Stimulated activated CD4-positive, alpha-beta T cell treated with anti-CD3 and anti-CD28 coated beads, Interleukin-4, amount 100 ng/mL, for 1 hour (primary cell): ENCODE measurements around the gene SNRPD3.
A peak's percentile ranks its signal among the peaks of the same experiment; 100 is the strongest.
"Not testable (repeated sequence)": the region's sequence is repeated elsewhere in the genome, so short reads cannot be mapped to it uniquely, and the experiment has no call there.

ENCODE experiments used
- DNase-seq: peaks from one replicate; pipeline ENCODE4 v3.0.0-alpha.2; 2020

Gene SNRPD3

DNA sequence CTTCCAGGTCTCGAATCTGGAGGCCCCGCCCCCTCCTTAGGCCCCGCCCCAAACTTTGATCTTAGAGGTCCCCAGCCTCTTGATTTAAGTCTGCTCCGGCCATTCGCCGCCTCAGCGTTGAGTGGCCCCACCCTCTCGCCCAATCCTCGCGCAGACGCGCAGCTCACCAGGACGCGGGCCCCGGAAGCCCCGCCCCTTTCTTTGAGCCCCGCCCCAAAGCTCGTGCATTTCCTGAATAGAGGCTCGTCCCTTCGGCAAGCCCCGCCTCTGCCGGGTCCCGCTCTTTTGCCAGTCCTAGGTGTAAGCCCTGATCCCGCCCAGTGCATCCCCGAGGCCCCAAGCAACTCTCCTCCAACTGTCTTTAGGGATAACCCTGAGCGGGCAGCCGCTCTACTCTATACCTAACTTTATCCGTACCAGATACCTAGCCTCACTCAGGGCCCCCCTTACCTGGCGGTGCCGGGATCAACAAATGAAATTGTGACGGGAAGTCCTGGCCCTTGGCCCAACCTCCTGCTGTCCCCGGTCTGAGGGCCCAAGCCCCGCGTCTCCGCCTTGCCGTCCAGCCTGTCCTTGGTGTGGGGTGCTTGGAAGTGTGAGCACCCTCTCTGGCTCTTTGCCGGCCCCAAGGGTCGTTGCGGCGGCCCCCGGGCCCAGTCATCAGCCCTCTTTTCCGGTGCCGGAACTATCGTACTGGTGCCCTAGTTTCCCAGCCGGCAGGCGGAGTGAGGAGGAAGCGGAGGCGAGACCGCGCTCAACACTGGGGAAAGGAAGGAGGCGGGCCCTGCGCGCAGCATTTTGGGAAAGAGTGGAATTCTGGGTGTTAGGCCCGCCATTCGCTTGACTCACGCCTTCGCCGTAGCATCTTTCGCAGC lies at the start of gene SNRPD3:
SNRPD3 (plus strand) TSS at position 835 of the 875 bp plus-strand sequence. CDS start 1,676 bp downstream, outside the sequence.
- DNase-seq = peak; percentile 100

DNA sequence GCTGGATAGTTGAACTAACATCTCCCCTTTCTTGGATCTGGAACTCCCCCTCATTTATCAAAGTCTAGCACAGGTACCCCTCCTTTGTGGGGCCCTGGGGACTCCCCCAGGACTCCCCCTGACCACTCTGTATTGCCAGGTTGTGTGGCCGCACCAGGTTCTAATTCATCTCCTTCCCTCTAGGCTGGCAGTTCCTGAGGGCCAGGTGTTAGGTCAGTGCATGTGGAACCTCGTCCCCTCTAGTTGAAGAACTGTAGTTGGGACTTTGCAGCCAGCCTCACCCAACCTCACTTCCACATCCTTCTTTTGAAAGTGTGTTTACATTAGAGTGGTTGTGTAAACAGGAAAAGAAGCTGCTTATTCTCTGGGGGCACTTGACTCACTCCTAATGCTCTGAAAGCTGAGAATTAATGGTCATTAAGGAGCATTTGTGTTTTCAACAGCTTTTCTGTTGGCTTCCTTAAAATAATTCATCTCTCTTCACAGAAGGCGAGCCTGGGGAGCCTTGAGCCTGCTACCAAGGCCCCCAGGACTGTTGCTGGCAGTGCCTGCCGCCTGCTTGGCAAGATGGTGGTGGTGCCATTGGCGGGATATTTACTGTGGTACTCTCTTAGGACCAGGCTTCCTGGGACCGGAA lies 48.9 kb upstream of the SNRPD3 start:
- no peak for DNase-seq

DNA sequence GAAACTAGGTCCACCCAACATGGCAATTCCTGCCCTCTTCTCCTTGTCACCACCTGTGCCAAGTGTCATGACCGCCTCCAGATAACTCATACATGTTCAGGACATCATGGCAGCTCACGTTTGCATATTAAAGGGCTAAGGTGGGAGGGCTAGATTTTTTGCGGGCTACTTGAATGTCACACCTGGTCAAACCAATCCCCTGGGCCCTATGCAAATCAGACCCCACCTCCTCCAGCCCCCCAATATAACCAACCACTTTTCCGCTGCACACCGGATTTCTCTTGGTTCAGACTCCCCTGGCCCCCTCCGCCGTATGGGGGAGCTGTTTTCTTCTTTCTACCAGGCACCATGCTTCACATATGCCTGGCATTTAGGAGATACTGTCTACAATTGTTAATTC lies 48.1 kb upstream of the SNRPD3 start:
- no peak for DNase-seq

DNA sequence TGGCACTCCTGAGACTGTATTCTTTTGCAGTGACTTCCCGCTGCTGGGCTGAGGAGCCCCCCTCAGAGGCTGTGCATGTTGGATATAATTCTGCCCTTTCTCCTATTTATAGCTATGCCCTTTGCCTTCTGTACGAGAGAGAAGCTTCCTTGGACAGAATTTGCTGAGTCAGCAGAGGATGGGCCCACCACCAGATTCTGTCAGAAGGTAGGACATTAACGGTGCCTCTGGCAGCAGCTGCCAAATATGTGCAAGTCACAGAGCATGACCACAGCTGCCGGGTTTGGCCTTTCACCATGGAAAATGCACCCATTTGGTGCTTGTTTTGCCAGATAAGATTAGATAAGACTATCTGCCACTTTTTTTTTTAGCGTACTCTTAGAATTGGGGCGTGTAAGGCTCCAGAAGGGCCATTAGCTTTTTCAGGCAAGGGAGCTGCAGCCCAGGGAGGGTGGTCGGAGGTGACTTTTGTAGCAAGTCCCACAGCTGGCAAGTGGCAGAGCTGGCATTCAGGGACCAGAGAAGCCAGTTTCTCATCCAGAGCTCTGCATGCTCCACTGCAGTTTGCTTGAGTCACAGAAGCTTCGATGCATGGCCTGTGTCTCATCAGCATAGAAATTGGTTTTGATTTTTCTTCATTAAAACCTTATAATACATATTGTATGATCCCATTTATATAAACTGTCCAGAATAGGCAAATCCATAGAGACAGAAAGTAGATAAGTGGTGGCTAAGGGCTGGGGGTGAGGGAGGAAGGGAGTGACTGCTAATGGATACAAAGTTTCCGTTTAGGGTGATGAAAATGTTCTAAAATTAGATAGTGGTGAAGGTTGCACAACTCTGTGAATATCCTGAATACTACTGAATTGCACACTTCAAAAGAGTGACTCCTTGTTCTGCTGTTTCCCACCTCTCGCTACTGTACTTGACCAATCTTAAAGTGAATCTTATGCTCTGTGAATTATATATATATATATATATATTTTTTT lies 44.9 kb upstream of the SNRPD3 start:
- no peak for DNase-seq

DNA sequence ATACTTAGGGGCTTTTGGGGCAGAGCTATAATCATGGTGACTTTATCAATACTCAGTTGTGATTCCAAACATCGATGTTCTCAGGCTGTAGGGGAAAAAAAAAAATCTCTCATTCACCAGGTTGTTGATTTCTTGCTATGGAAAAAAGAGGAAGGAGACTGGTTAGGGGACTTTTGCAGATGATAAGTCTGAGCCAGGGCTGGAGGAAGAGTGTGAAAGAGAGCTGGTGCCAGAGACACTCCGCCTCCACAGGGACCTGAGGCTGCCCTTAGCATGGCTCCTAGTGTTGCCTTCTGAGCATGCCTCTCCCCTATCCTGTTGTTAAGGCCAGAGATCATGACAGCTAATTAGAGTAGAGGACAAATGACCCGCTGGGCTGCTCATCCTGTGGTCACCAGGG lies 43.8 kb upstream of the SNRPD3 start:
- no peak for DNase-seq

DNA sequence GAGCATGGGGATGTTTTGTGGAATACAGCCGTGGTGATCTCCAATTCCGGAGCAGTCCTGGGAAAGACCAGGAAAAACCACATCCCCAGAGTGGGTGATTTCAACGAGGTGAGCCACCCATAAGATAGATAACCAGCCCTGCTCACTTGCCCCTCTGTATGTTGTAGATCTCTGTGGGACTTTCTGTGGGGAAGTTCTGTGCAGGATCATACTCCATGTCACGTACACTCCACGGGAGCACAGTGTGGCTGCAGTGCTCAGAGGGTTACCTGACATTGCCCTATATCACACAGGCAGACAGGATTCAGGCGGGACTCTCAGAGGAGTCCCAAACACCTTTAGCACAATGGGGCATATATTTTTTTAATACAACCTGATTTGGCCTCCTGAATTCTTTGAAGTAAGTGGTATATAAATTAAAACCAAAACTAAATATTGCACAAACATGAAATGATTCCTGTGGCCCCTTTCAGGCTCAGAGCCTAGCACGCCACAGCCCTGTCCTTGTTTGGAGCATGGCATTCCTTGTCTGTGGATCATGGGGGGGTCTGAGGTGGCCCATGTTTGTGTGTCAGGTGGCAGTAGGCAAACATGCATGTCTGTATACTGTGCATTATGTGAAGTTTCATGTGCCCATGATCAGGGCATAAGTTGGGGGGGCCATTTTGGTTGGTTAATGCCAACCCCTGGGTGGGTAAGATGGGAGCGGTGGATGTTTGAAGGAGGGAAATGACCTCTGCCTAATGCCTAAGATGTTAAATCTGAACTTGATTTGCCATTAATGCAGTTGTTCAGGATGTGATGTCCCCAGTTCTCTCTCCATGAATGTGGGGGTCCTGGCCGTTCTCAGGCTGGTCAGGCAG lies 42.2 kb upstream of the SNRPD3 start:
- no peak for DNase-seq

DNA sequence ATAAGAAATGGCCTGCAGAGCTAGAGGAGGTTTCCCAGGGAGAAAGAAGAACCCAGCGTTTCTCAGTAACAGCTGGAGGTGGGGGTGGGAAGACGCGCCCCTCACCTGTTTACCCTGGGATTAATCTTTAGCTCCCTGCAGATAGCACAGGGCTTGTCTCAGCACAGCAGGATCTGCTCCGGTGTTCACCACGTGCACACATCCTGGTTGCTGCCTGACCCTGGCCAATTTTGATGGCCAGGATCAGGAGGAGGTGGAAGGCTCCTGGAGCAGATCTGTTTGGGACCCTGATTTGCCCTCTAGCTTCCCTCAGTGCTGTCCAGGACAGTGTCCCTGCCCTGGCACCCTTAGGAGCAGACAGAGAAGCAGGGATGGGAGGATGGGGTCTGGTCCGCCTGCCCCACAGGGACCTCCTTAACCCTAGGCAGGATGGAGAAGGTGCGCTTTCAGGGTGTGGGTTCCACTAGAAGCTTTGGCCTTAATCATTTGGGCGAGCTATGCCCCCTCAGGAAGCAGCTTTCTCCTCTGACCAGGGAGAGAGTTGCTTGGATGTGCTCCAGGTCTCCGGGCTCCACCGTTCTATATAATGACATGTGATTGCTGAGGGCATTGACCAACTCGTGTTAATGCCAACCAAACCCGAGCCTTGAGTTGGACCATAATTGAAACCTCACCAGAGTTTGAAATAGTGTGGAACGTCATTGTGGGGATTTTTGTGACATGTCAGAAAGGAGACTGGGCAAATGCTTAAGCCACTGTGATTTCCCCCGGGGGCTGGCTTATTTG lies 41.4 kb upstream of the SNRPD3 start:
- no peak for DNase-seq

DNA sequence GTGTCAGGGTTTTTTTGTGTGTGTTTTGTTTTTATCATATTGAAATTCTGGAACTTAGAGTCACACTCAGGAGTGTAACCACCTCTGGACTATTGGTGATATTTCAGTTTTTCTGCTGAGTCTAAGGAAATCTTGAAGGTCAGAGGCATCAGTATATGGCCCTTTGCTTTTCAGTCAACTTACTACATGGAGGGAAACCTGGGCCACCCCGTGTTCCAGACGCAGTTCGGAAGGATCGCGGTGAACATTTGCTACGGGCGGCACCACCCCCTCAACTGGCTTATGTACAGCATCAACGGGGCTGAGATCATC lies 40.8 kb upstream of the SNRPD3 start:
- DNase-seq = no peak

DNA sequence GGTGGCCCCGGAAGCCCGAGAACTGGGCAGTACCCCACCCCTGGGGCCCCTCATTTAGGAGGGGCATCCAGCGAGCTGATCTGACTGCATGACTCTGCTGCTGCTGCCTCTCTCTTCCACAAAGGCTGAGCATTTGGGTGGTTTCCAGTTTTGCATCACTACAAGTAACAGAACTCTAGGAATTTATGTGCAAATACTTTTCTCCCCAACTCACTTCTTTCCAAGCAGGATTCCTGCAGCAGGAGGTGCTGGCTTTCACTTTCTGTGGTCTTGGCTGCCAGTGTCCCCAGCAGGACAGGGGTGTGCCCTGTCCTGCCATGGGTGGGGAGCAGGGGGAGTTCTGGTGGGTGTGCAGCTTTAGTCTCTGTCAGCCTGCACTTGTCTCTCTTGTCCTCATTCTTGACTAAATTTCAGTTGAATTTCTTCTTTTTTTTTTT lies 39.5 kb upstream of the SNRPD3 start:
- no peak for DNase-seq

DNA sequence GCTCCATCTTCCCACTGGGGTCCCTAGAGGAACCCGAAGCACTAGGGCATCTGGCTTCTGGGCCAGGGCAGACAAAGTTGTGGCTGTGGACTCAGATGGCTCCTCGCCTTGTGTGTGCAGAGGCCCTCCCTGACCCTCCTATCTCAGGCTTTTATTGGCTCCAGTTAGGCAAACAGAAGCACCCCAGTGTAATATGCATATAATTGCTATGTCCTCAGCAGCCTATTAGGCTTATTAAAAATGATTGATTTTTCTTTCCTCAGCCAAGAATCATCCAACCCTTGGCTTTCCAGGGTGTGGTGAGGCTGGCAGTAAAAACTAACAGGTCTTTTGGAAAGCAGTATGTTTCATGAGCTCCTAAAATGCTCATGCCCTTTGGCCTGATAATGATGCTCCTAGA lies 38.4 kb upstream of the SNRPD3 start:
- no peak for DNase-seq

DNA sequence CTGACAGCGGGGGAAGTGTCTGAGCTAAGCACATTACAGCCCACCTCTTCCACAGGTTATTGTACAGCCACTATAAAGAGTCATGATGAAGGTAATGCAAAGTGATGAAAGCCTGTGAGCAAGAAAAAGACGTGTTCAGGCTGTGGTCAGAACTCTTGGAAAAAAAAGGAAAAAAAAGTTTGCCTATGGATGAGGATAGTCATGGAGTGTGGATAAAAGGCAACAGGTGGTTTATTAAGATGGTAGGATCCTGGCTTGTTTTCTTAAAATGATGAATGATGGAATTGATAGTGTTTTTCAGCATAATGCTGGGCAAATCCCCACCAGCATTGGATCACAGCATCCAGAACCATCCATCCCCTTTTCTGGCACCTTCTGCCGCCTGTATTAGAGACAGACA lies 37.6 kb upstream of the SNRPD3 start:
- DNase-seq = no peak

DNA sequence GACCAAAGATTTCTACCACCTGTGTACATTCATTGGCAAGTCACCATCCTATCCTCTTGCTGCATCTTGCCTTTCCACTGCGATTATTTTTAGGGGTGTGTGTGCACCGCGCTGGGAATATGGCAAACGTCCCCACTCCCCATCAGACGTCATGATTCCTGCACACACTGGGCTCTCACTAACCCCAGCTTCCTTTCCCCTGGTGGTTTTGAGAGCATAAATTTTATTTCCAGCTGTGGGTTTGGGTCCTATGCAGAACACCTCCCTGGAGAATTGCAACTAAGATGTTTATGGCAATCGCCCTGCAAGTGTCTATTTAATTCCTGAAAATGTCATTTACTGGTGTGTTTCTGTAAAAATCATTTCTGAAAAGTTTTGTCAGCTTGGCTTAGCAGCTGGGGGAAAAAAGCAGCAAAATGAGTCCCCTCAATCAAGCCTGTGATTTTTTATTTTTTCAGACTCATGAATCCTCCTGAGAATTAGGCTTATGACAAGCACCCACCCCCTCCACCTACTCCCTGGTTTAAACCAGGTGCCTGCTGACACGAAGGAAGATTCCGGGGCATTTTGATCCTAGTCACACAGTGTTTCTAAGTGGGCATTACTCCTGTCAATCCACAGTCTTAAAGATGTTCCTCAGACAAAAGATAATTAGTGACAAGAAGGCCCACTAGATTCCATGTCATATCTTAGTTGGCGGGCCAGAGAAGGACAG lies 36.9 kb upstream of the SNRPD3 start:
- no peak for DNase-seq

DNA sequence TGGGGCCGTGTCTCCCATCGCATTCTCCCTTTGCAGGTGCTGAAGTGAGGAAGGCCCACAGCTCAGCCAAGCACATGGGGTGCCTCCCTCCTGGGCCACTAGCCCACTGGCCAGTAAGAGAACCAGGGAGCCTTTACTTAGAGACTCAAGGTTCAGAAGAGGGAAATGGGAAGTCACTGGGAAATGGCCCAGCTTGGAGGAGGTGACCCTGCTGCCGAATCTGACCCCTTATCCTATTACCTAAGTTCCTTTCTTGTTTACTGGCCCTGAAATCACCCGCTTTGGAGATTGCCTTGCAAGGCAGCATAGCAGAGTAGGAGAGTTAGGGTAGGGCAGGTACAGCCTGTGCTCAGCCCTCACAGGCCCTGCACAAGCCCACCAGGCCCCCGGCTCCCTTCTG lies 36.3 kb upstream of the SNRPD3 start:
- no peak for DNase-seq

DNA sequence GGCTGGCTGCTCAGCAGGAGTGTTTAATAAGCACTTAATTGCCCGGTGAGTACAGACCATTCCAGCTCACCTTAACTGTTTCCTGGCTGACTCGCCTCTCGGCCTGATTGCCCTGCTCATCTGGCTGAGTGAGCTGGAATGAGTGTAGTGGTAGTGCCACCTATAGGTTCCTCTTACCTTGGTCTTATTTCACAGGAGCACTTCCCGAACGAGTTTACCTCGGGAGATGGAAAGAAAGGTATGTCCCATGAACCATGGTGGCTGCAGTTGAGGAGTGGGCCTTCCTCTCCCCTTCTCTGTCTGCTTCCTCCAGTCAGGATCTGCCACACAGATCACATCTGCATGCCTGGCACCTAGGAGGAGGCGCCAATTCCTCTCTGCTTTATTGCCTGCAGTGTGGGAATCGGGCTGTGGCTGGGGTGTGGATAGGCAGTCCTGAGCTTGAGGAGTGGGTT lies 34.0 kb upstream of the SNRPD3 start:
- DNase-seq = peak; percentile 20

DNA sequence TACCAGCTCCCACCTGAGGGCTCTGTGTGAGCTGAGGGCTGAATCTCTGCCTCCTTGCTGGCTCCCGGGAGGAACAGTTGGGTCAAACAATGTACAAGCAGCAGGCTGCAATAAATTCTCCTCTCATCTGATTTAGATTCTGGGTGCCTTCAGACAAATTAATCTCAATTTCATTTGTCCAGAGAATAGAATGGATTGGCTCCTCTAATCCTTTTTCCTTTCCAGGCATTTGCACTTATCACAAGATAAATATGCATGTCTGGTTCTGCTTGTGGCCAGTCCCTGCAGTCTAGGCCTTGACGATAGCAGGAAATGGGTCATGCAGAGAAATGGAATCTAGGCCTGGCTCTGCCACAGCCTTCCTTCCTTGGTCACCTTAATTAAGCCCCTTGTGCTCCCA lies 31.9 kb upstream of the SNRPD3 start:
- DNase-seq = no peak

DNA sequence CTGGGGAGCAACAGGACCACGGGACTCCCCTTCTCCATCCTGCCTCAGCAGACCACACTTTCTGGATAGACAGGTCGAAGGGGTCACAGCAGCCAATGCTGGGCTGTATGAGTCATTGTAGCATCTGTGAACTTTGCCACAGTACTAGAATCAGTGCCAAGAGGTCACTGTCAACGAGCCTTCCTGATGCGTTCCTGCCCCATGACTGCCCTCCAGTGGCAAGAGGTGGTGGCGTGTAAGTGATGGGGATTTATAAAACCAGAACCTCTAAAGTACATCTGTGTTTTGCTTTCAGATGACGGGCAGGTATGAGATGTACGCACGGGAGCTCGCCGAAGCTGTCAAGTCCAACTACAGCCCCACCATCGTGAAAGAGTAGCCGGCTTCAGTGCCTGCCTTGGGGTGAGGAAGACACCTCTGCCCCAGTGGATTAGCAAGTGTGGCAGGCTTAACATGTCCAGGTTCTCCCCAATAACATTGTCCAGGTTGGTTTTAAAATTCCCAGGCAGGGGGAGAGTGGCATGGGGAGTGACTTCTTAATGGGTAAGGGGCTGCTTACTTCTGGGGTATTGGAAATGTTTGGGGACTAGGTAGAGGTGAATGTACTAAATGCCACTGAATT lies 30.3 kb upstream of the SNRPD3 start:
- peak; percentile 76 for DNase-seq

DNA sequence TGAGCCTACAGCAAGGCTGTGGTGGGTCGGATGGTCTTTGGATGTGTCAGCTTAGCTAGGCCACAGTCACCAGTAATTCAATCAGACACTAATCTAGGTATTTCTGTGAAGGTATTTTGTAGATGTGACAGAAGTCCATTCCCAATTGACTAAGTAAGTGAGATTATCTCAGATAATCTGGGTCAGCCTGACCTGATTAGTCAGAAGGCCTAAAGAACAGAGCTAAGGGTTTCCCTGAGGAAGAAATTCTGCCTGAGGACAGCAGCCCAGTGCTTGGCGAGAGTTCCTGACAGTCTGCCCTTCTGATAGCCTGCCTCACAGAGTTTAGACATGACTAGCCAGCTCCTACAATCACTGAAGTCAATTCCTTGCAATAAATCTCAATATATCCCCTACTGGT lies 29.6 kb upstream of the SNRPD3 start:
- no peak for DNase-seq

DNA sequence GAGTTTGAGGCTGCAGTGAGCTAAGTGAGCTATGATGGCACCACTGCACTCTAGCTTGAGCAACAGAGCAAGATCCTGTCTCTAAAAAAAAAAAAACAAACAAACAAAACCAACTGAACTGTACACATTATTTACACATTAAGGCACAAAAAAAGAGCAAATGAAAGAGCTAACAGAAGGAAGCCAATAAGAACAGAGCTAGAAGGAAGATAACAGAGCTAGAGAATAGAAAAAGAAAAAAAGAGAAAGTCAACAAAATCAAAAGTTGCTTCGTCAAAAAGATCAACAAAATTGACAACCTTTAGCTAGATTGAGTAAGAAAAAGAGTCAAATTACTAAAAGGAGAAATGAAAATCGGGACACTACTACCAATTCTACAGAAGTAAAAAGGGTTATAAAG lies 25.9 kb upstream of the SNRPD3 start:
- no peak for DNase-seq

DNA sequence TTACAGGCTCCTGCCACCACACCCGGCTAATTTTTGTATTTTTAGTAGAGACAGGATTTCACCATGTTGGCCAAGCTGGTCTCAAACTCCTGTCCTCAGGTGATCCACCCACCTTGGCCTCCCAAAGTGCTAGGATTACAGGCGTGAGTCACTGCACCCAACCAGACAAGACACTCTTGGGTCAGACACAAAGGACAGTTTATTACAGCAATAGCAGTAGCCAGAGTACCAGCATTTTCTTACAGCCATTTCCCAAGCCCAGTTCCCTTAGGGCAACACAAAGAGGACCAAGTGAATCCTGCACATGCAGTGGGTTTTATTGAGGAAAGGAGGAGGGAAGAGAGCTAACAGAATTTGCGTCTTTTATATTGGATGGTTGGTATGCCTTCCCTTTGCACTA lies 24.8 kb upstream of the SNRPD3 start:
- not testable (repeated sequence) for DNase-seq

DNA sequence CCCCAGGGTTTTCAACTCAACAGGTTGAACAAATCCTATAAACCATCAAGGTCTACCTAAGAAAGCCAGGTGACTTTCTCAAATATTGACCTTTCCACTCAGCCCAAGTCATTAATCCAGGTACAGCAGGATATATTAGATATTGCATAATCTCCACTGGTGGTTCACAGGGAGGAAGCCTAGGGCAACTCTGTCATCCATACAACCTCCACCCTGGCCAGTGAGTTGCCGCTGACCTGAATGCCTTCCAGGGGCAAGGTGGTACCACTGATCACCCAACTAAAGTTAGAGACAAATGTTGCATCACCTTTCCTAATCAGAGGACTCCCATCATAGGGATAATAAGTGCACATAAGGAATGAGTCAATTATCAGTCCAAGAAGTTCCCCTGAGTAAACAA lies 23.7 kb upstream of the SNRPD3 start:
- no peak for DNase-seq
